ENCODE data around the gene TRNT1. TPM values are rescaled to one million over a fixed set of nuclear protein-coding genes. Genes with fewer than 3 reads are reported as not detected.

TRNT1 gene
- total and polyA plus RNA-seq, 2 experiments from 2014 or later = 33.9 to 36.4 TPM

DNA sequence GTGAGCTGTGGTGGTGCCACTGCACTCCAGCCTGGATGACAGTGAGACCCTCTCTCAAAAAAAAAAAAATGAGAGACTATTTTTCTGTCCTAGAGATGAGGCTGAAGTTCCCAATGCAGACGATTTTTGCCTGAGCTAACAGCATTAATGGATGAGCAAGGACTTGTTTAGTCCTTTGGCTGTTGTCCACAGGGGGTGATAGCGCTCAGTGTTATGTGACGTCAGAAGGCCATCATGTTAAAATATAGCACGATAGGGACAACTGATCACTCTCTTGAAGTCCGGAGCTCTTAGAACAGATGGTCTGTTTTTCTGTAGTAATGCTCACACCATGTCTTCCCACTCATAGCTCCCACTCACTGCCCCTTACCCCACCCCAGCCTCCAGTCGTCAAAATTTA lies 6.8 kb downstream of the TRNT1 start:
- peaks cover 36% of the 10 kb centered on the region for H3K36me3 Mint-ChIP-seq (ENCODE audit: low read depth)
- no peaks in the 10 kb centered on the region; the same call in 1 of the 3 replicates for H3K9me3 Mint-ChIP-seq
- Histone ChIP-seq H2AFZ (no peak overlapping the region), H4K20me1 (replicated peaks; ENCODE audit: insufficient read depth) (peaks cover 21% of the 10 kb centered on the region; the same call in 1 of the 2 replicates), H3K4me3 (no peak overlapping the region), H3F3A (replicated peaks; ENCODE audit: low read depth) (no peaks in the 10 kb centered on the region), H3K4me2 (no peak overlapping the region), H3K36me3 (ENCODE audit: insufficient read depth) (peaks cover 41% of the 10 kb centered on the region), H3K27me3 (ENCODE audit: insufficient read depth) (no peaks in the 10 kb centered on the region), H3K27ac (ENCODE audit: low read depth) (no peak overlapping the region), H3K79me2 (replicated peaks; ENCODE audit: insufficient read depth) (peaks cover 76% of the 10 kb centered on the region), H3K4me1 (ENCODE audit: insufficient read depth) (no peaks in the 10 kb centered on the region), H3K9me2 (ENCODE audit: insufficient read depth) (no peaks in the 10 kb centered on the region)
- no peaks in the 10 kb centered on the region for H3K4me1 Mint-ChIP-seq
- TF ChIP-seq NANOG (IDR thresholded peaks at IDR 0.05; ENCODE audit: borderline replicate concordance) (no peak), EZH2 (IDR thresholded peaks at IDR 0.05; ENCODE audit: low read depth, unreplicated experiment) (no peak), JUNB (IDR thresholded peaks at IDR 0.05; ENCODE audit: unreplicated experiment) (no peak), ZNF331 (CRISPR knock-in tag; IDR thresholded peaks at IDR 0.05; ENCODE audit: low read depth) (no peak), POLR2AphosphoS5 (IDR thresholded peaks at IDR 0.05; ENCODE audit: low read depth) (no peak), STAT1 (IDR thresholded peaks at IDR 0.05; ENCODE audit: unreplicated experiment) (no peak)
- TF ChIP-seq, protein P1, sequence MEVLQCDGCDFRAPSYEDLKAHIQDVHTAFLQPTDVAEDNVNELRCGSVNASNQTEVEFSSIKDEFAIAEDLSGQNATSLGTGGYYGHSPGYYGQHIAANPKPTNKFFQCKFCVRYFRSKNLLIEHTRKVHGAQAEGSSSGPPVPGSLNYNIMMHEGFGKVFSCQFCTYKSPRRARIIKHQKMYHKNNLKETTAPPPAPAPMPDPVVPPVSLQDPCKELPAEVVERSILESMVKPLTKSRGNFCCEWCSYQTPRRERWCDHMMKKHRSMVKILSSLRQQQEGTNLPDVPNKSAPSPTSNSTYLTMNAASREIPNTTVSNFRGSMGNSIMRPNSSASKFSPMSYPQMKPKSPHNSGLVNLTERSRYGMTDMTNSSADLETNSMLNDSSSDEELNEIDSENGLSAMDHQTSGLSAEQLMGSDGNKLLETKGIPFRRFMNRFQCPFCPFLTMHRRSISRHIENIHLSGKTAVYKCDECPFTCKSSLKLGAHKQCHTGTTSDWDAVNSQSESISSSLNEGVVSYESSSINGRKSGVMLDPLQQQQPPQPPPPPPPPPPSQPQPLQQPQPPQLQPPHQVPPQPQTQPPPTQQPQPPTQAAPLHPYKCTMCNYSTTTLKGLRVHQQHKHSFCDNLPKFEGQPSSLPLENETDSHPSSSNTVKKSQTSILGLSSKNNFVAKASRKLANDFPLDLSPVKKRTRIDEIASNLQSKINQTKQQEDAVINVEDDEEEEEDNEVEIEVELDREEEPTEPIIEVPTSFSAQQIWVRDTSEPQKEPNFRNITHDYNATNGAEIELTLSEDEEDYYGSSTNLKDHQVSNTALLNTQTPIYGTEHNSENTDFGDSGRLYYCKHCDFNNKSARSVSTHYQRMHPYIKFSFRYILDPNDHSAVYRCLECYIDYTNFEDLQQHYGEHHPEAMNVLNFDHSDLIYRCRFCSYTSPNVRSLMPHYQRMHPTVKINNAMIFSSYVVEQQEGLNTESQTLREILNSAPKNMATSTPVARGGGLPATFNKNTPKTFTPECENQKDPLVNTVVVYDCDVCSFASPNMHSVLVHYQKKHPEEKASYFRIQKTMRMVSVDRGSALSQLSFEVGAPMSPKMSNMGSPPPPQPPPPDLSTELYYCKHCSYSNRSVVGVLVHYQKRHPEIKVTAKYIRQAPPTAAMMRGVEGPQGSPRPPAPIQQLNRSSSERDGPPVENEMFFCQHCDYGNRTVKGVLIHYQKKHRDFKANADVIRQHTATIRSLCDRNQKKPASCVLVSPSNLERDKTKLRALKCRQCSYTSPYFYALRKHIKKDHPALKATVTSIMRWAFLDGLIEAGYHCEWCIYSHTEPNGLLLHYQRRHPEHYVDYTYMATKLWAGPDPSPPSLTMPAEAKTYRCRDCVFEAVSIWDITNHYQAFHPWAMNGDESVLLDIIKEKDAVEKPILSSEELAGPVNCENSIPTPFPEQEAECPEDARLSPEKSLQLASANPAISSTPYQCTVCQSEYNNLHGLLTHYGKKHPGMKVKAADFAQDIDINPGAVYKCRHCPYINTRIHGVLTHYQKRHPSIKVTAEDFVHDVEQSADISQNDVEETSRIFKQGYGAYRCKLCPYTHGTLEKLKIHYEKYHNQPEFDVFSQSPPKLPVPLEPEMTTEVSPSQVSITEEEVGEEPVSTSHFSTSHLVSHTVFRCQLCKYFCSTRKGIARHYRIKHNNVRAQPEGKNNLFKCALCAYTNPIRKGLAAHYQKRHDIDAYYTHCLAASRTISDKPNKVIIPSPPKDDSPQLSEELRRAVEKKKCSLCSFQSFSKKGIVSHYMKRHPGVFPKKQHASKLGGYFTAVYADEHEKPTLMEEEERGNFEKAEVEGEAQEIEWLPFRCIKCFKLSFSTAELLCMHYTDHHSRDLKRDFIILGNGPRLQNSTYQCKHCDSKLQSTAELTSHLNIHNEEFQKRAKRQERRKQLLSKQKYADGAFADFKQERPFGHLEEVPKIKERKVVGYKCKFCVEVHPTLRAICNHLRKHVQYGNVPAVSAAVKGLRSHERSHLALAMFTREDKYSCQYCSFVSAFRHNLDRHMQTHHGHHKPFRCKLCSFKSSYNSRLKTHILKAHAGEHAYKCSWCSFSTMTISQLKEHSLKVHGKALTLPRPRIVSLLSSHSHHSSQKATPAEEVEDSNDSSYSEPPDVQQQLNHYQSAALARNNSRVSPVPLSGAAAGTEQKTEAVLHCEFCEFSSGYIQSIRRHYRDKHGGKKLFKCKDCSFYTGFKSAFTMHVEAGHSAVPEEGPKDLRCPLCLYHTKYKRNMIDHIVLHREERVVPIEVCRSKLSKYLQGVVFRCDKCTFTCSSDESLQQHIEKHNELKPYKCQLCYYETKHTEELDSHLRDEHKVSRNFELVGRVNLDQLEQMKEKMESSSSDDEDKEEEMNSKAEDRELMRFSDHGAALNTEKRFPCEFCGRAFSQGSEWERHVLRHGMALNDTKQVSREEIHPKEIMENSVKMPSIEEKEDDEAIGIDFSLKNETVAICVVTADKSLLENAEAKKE (CRISPR knock-in tag; IDR thresholded peaks at IDR 0.05) = no peak
- H3K4me3 Mint-ChIP-seq = no peak overlapping the region
- no peaks in the 10 kb centered on the region for H3K27me3 Mint-ChIP-seq (ENCODE audit: insufficient read depth, low read depth, poor library complexity)
- ATAC-seq = no peak
- H3K27ac Mint-ChIP-seq = no peak overlapping the region
- DNase-seq (ENCODE audit: low spot score) = no peak
